Measurements from ENCODE around the gene EIF6.

Gene EIF6

GRCh38 chr20:35252037-35252461 lies 32.5 kb downstream of the EIF6 start:
- DNase-seq = no peak

- DNase-seq = no peak
These were observed 33.0 kb downstream of the EIF6 start for GRCh38 chr20:35251613-35251940.

GRCh38 chr20:35248641-35249475 lies 35.7 kb downstream of the EIF6 start:
- no peak for DNase-seq

GRCh38 chr20:35246723-35247122 lies 37.8 kb downstream of the EIF6 start:
- no peak for DNase-seq

- no peak for DNase-seq
These were observed 40.6 kb downstream of the EIF6 start for GRCh38 chr20:35243986-35244385.

- DNase-seq = no peak
These were observed 41.3 kb downstream of the EIF6 start for GRCh38 chr20:35243317-35243716.

- DNase-seq = no peak
These were observed 43.7 kb downstream of the EIF6 start for GRCh38 chr20:35240811-35241293.

GRCh38 chr20:35240083-35240810 lies 44.3 kb downstream of the EIF6 start:
- no peak for DNase-seq

- DNase-seq = no peak
These were observed 45.8 kb downstream of the EIF6 start for GRCh38 chr20:35238735-35239134.

GRCh38 chr20:35238170-35238569 lies 46.4 kb downstream of the EIF6 start:
- DNase-seq = no peak

GRCh38 chr20:35237486-35237885 lies 47.1 kb downstream of the EIF6 start:
- no peak for DNase-seq

- DNase-seq = no peak
These were observed 48.7 kb downstream of the EIF6 start for GRCh38 chr20:35235881-35236280.

GRCh38 chr20:35232575-35232974 lies 52.0 kb downstream of the EIF6 start:
- peak; percentile 12 for DNase-seq

Data from NCI-H345 (cell line).